GM12865 (cell line): ENCODE measurements around the gene RRBP1.
"Not testable (repeated sequence)": the region's sequence is repeated elsewhere in the genome, so short reads cannot be mapped to it uniquely, and the experiment has no call there.

Experiments
- DNase-seq: peaks from one replicate; pipeline ENCODE4 v3.0.0; 2010; ENCODE audit warnings: low read depth
- H3K4me3 ChIP-seq: 2 replicates; pipeline ENCODE4 v1.5.1; 2011; ENCODE audit warnings: mild to moderate bottlenecking, low read depth, low read length, control low read depth
- TF ChIP-seq, protein P1 (sequence below): IDR thresholded peaks from 2 replicates; pipeline ENCODE4 v1.5.1; 2011; ENCODE audit warnings: low read length, control low read depth, low read depth, inconsistent platforms; ENCODE audit not compliant: insufficient read depth; ENCODE audit errors: missing control alignments

The RRBP1 gene

DNA sequence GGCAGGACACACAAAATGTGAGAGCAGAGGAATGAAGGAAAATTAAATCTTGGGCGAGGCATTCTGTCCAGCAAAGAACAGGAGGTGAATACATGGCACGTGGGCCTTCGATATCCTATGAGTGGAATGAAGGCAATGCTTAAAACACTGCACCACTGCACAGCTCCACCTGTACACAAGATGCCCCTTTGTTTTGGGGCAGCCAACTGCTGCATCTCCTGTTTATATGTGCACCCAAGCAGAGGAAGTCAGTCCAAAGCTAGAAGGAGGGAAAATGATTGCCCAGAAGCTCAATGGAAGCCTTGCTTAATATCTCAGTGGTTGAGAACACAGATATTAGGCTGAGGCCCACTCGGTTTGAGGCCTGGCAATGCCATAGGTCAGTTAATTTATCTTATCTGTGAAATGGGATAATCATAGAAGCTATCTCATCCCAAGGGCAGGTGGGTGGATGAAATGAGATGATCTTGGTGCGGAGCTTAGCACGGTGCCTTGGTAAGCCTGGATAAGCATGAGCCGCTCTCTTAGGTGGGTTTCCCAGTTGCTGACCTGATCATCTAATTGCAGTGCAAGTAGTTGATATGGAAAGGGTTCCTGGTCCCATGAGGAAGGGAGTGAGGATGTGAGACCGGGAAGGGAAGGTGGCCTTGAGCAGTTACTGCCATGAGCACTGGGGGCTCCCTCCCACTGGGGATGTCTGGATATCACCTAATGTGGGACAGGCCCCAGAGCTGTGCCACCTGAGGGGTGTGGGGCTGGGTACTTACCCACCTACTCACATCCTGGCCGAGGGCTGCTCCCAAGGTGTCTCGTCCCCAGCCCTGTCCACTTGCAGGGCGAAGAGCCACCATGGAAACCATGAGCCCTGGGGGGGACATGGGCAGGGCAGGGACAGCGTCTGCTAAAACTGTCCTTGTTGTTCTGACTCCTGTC, 27.6 kb upstream of the RRBP1 start:
- TF ChIP-seq, protein P1, sequence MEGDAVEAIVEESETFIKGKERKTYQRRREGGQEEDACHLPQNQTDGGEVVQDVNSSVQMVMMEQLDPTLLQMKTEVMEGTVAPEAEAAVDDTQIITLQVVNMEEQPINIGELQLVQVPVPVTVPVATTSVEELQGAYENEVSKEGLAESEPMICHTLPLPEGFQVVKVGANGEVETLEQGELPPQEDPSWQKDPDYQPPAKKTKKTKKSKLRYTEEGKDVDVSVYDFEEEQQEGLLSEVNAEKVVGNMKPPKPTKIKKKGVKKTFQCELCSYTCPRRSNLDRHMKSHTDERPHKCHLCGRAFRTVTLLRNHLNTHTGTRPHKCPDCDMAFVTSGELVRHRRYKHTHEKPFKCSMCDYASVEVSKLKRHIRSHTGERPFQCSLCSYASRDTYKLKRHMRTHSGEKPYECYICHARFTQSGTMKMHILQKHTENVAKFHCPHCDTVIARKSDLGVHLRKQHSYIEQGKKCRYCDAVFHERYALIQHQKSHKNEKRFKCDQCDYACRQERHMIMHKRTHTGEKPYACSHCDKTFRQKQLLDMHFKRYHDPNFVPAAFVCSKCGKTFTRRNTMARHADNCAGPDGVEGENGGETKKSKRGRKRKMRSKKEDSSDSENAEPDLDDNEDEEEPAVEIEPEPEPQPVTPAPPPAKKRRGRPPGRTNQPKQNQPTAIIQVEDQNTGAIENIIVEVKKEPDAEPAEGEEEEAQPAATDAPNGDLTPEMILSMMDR = no peak
- no peak for DNase-seq

DNA sequence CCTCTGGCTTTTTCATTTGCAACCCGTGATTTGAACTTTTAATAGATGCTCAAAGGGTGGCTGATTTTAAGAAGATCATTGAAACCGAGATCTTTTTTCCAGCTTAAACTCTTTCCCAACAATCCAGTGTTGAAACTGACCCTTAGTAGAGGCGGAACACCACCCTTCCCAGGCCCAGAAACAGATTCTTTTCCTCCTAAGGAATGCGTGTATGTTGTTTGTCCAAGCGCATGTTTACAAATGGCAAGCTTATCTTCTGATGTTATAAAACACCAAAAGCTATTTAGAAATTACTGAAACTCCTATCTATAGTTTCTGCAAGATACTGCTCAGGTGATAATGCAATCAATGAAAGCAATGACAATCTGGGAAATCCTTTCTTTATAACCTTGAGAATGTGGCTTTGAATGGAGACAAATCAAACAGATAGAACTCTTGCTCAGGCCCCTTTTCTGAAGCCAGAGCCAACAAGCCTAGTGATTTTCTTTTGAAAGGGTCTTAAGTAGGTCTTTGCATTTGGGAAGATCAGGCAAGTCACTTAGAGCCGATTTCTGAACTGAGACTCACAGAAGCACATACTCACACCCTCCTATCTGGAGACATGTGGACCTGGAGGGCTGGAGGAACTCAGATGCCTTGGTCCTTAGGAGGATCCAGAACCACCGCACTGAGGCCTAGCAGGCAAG, 26.8 kb upstream of the RRBP1 start:
- no peak overlapping the region for H3K4me3 ChIP-seq

More for the DNA sequence above, 27.6 kb upstream of the RRBP1 start:
- no peak overlapping the region for H3K4me3 ChIP-seq

DNA sequence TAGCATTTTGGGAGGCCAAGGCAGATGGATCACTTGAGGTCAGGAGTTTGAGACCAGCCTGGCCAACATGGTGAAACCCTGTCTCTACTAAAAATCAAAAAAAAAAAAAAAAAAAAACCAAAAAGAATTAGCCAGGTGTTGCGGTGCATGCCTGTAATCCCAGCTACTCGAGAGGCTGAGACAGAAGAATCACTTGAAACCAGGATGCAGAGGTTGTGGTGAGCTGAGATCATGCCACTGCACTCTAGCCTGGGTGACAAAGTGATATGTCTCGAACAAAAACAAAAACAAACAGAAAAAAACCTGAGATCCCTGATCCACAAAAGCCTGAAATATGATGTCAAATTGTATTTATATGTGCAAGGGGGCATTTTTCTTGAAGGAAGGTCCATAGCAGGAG, 25.9 kb upstream of the RRBP1 start:
- H3K4me3 ChIP-seq = not testable (repeated sequence)
- DNase-seq = peak; percentile 19

More for the DNA sequence above, 26.8 kb upstream of the RRBP1 start:
- TF ChIP-seq, protein P1 = no peak
- no peak for DNase-seq

DNA sequence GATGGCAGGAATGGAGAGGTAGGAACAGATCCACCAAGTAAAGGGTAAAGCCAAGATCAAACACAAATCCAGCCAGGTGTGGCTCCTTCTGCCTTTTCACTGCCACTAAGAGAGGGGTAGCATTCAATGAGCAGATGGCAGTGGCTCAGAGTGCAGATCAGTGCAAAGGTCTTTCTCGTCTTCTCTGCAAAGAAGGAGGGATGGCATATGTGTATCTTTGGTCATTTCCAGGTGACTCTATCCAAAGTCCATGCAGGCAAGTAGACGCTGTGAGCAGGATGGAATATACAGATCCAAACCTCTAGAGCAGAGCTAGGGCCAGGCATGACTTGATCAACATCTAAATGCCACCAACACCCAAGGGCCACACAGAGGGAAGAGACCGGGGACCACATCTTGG, 24.6 kb upstream of the RRBP1 start:
- no peak for DNase-seq
- no peak overlapping the region for H3K4me3 ChIP-seq
- TF ChIP-seq, protein P1 = no peak

DNA sequence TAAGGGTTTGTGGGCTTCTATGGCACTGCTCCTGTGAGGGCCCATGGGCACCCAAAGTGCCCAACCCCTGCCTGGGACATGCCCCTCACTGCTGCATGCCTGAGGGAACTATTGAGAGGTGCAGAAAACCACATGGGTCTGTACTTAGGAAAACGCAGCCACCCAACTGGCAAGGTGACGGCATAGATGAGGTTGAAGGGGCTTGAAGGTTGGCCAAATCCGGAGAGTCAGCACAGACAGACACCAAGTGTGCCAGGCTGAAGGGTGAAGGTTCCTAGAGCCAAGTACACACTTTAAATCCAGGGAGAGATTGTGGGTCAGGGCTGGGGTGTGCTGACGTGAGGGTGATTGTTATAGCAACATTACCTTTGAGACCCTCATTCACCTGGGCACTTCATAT, 23.9 kb upstream of the RRBP1 start:
- no peak for DNase-seq
- no peak overlapping the region for H3K4me3 ChIP-seq
- TF ChIP-seq, protein P1 = no peak

DNA sequence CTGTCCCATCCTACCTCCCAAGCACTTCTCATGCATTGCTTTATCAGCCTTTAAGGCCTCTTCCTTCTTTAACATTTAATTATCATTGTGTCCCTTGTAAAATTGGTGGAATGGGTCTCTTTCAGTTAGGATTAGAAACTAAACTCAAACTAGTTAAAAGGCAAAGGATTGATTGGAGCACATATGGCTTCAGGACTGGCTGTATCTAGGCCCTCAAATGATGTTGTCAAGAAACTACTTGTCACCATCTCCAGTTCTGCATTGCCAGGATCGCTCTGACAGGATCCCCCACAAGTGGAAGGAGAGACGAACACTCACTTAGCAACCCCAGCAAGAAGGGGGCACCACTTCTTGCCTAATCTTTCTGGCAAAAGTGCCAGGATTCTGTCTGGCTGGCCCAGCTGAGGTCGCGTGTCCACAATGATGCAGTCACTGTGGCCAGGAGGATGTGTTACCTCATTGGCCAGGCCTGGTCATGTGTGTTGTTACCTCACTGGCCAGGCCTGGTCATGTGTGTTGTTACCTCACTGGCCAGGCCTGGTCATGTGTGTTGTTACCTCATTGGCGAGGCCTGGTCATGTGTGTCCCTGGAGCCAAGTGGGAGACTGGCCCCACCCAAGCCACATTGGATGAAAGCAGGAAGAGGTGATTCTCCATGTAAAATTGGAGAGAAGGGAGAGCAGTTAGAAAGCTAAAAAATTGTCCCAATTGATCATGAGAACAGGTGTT, 22.7 kb upstream of the RRBP1 start:
- H3K4me3 ChIP-seq = no peak overlapping the region
- TF ChIP-seq, protein P1 = no peak
- no peak for DNase-seq

DNA sequence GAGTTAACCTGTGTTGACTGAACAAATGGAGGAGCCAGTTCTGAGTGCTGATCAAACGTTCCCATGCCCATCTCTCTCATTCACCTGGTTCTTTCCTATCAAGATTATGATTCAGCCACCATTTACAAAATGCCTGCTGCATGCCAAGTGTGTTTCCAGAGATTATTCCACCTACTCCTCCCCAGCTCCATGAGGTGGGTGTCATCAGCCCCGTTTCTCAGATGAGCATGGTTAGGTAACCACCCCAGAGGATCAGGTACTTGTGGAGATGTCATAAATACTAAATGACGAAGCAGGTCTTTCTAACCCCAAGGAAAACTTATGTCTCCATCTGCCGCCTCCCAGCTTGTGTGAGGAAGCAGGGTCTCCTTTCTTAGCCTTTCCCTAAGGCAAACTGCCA, 19.8 kb upstream of the RRBP1 start:
- TF ChIP-seq, protein P1 = no peak
- H3K4me3 ChIP-seq = no peak overlapping the region
- DNase-seq = no peak
